SHP77 treated with DMSO at 0.1 percent for 48 hours (cell line): ENCODE results near the gene CHODL.

ENCODE experiments used
- DNase-seq: peaks from one replicate; lab custom pipeline; 2025; lab: John Stamatoyannopoulos, UW

The CHODL gene, protein sequence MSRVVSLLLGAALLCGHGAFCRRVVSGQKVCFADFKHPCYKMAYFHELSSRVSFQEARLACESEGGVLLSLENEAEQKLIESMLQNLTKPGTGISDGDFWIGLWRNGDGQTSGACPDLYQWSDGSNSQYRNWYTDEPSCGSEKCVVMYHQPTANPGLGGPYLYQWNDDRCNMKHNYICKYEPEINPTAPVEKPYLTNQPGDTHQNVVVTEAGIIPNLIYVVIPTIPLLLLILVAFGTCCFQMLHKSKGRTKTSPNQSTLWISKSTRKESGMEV

GRCh38 chr21:18244671-18245463 is at the start of gene CHODL:
TSS of gene CHODL (plus strand) at chr21:18244833. CDS start at chr21:18245224, 391 bp downstream.
- DNase-seq = no peak

DNA sequence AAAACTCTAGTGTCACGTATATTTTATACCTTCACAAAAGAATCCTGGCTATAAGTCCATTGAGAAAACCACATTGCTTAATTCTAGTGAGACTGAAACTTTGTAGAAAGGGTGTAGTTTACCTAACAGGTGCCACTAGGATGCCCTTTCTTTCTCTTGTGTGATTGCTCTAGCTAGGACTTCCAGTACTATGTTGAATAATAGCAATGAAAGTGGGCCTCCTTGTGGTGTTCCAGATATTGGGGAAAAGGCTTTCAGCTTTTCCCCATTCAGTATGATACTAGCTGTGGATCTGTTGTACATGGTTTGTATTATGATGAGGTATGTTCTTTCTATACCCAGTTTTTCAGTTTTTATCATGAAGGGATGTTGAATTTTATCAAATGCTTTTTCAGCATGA is 39.7 kb upstream of the CHODL start:
- no peak for DNase-seq

DNA sequence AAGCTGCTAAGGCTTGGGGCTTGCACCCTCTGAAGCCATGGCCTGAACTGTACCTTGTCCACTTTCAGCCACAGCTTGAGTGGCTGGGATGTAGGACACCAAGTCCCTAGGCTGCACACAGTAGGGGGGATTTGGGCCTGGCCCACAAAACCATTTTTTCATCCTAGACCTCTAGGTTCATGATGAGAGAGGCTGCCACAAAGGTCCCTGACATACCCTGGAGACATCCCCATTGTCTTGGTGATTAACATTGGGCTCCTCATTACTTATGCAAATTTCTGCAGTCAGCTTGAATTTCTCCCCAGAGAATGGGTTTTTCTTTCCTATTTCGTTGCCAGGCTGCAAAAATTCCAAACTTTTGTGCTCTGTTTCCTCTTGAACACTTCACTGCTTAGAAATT is 26.3 kb upstream of the CHODL start:
- DNase-seq = no peak

DNA sequence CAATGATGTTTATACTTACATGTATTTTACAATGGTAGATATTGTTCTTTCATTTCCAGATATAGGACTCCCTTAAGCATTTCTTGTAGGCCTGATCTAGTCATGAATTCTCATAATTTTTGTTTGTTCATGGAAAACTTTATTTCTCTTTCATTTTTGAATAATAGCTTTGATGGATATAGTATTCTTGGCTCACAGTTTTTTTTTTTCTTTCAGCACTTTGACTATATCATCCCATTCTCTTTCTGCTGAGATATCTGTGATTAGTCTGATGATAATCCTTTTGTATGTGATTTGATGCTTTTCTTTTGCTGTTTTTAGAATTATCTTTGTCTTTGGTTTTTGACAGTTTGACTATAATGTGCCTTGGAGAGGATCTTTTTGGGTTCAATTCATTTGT is 24.1 kb upstream of the CHODL start:
- DNase-seq = no peak

DNA sequence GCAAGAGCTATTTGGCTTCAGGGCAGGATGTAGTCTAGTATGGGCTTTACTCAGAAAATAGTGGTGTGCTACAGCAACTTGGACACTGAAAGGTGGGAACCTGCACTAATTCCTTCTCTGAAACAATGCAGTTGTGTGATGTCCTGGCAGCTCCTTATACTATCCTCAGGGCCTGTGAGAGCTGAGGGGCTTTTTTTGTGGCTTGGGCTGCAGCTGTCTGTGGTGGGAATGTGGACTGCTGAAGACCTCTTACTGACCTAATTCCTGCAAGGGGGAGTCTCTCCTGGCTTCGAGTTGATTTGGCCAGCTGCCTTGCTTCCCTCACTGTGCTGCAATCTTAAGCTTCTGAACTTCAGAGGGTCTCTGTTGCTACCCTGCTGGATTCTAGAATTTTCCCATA is 22.3 kb upstream of the CHODL start:
- no peak for DNase-seq

GRCh38 chr21:18228060-18228739 is 16.4 kb upstream of the CHODL start:
- DNase-seq = no peak

DNA sequence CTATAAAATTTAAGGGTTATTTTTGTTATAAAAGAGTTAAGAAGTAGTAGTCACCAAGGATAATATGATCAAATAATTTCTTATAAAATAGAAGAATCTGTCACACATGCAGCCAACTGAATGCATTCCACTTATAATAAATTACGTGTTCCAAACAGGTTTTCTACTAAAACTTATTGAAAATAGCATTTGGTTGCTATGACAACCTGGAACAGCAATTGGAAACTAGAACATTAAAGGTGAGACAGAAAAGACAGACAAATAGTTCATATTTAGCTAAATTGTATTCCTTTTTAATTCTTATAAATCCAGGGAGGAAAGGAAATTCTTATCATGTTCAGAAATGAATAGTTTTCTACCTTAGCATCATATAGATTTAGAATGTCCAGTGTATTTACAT is 9.1 kb upstream of the CHODL start:
- DNase-seq = no peak

DNA sequence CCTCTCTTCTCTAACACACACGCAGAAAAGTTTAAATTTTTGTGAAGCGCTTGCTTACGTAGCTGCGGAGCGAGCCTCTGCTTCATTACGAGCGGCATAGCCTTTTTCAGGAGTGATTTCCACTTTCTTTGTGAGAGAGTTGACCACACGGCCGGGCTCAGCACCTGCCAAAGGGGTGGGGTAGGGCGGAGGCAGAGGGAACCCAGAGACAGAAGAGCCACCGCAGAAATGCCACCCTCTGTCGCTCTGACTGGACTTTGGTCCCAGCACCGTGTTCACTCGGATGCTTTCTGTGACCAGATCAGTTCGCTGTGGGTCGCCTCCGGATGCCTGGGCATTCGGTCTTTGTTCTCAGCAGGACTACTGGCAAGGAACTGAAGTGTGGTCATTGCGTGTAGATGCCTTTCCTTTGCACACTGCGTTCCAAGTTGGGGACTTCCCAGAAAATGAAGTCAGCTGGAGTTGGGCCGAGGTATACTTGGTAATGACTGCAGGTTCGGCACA is 883 bp downstream of the CHODL start:
- DNase-seq = no peak

- DNase-seq = no peak
Observed at GRCh38 chr21:18248171-18248570, 3.5 kb downstream of the CHODL start.

DNA sequence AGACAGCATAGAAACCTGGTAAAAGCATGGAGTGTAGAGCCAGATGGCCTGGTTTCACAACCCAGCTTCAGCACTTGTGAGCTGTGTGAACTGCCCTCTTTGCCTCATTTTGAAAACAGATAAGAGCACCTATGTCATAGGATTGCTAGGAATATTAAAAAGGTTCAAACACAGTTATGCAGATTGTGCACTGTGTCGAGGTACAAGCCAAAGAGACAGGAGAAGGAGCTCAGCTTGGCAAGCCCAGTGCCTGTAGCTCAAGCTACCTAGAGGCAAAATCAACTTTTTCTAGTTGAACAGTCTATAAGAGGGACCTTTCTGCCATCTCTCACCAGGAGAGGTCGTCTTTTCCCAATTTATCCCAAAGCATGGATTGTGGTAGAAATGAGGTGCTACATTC is 5.0 kb downstream of the CHODL start:
- no peak for DNase-seq

GRCh38 chr21:18251065-18251464 is 6.4 kb downstream of the CHODL start:
- DNase-seq = no peak

DNA sequence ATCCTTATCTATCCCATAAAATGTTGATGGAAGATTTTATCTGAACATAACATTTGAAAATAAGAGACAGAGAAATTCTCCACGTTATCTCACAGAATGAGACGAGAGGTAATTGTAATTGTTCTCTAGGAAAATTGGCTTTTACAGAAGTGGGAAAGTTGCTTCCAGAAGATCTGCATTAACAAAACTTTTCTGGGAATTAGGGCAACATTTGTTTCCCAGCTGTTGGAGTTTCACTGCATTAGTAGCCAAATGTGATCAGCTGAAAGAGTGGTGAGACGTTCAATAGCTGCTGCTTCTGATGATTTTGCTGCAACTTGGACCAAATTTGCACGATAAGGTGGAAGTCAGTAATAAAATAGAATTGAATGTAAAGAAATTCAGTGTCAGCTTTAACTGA is 7.6 kb downstream of the CHODL start:
- DNase-seq = no peak

- no peak for DNase-seq
Observed at GRCh38 chr21:18252680-18253079, 8.0 kb downstream of the CHODL start.

GRCh38 chr21:18253221-18253620 is 8.6 kb downstream of the CHODL start:
- DNase-seq = no peak

- DNase-seq = no peak
Observed at GRCh38 chr21:18253799-18254198, 9.2 kb downstream of the CHODL start.

DNA sequence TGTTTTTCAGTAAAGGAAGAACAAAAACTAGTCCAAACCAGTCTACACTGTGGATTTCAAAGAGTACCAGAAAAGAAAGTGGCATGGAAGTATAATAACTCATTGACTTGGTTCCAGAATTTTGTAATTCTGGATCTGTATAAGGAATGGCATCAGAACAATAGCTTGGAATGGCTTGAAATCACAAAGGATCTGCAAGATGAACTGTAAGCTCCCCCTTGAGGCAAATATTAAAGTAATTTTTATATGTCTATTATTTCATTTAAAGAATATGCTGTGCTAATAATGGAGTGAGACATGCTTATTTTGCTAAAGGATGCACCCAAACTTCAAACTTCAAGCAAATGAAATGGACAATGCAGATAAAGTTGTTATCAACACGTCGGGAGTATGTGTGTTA is 21.3 kb downstream of the CHODL start:
- DNase-seq = no peak

DNA sequence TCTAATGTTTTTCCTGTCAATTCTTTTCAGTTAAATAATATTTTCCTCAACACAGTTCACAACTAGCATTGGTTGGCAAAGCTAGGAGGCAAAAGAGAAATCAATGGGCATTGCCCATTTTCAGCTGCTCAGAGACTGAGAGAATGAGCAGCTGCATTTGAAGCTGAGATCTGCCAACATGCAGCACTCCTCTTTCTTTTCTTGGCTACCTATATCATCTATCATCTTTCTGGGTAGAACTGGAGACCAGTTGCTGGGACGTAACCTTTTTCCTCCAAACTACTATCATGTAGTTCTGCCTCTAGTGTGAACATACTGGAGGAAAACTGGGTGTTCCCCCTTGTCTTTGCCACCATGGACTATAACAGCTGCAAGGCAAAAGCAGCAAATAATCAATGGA is 22.9 kb downstream of the CHODL start:
- no peak for DNase-seq

DNA sequence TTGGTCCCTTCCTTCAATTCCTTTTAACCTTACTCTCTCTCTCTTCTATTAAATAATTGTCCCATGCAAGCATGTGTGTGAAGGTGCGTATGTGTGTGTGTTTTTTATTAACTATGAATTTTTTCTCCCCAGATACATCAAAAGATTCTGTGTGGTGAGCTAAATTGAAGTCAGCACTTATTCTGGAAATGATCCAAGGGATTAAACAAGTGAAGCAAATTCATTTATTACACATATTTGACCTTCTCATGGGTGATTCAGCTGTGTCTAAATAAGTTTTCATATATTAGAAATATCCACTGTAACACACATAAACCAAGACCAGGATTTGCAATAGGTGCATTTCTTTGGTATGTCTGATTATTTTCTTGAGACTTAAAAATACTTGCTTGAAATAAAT is 24.3 kb downstream of the CHODL start:
- DNase-seq = no peak

DNA sequence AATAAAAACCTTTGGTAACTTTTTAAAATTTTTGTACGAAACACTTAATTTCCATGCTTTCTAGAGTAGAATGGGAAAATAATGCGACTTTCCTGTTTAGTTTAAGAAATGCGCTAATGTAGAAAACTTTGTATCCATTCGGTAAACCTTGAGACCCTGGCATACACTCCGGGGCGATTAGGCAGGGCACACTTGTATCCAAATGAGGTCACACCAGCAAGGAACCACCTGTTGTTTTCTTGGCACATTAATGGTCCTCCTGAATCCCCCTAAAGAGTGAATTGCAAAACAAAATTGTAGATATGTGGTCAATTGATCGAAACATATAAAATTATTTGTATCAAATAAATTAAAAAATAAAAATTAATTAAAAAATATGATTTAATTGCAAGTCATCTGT is 25.2 kb downstream of the CHODL start:
- no peak for DNase-seq

DNA sequence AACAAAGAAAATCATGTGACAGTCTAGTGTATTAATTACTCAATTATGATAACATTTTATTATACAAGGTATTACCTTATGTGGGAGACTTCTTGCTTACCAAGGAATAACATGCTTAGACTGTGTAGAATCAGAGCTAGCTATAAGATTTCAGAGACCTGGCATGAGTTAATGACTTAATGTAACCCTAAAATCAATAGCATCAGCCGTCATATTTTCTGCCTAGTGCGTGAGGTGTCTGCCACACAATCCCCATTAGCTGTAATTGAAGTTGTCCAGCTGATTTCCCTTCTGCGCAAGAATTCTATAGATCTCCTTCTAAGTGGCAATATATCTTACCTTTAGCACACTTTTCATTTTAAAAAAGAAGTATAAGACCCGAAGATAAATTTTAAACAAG is 28.8 kb downstream of the CHODL start:
- no peak for DNase-seq

DNA sequence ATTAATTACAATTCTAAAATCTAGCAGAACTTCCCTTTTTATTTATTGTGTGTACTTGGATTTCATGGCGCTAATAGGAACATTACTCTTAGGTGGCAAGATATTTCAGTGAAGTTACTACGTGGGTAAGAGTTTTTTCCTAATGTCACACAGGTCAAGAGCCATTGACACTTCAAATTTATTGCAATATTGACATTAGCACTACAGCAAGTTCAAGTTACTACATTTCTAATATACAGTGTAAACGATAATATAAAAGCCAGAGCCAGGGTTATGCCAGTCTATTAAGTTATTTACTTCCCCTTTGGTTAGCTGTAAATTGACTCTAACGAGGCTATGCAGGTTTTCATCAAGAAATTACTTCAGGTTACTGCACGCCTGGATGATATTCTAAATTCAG is 29.7 kb downstream of the CHODL start:
- DNase-seq = no peak

- no peak for DNase-seq
Observed at GRCh38 chr21:18275781-18276180, 31.1 kb downstream of the CHODL start.

GRCh38 chr21:18285379-18285778 is 40.7 kb downstream of the CHODL start:
- DNase-seq = no peak
